CD1c-positive myeloid dendritic cell (primary cell): ENCODE results near the gene SMOC2.

Source experiments
- DNase-seq: peaks from one replicate; pipeline ENCODE4 v3.0.0-alpha.2; 2016; ENCODE audit errors: extremely low spot score

SMOC2 gene, protein sequence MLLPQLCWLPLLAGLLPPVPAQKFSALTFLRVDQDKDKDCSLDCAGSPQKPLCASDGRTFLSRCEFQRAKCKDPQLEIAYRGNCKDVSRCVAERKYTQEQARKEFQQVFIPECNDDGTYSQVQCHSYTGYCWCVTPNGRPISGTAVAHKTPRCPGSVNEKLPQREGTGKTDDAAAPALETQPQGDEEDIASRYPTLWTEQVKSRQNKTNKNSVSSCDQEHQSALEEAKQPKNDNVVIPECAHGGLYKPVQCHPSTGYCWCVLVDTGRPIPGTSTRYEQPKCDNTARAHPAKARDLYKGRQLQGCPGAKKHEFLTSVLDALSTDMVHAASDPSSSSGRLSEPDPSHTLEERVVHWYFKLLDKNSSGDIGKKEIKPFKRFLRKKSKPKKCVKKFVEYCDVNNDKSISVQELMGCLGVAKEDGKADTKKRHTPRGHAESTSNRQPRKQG

DNA sequence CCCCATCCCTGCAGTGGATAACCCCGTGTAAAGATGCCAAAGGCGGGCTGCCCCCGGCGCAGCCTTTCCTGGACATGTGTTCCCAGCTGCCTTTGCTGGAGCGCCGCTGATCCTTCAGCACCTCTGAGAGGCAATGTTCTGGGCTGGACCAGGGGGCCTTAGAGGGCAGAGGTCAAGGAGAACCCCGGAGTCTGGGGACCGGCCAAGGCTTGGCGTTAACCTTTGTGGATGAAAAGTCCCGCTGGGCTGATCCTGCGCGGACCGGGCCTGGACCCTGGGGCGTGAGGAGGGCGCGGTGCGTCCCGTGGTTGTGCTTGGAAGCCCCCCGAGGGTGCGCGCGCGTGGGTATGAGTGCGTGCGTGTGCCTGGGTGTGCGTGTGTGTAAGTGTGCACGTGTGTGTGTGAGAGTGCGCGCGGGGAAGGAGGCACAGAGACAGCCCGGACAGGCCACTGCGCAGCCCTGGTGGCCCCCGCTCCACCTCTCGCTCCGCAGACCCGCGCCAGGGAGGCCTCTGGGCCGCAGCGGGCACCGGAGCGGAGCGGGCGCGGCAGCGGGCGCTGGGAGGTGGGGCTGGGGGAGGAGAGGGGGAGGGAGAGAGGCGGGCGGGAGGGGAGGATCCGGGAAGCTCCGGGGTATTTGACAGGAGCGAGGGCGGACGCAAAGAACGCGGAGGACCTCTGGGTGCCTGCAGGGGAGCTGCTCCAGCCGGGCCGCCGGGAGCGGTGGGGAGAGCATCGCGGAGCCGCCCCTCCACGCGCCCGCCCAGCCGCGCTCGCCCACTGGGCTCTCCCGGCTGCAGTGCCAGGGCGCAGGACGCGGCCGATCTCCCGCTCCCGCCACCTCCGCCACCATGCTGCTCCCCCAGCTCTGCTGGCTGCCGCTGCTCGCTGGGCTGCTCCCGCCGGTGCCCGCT, at the start of gene SMOC2:
Gene SMOC2 (plus strand): TSS at position 665 of the 914 bp plus-strand sequence. CDS start 187 bp downstream, at position 852.
- DNase-seq: no peak

DNA sequence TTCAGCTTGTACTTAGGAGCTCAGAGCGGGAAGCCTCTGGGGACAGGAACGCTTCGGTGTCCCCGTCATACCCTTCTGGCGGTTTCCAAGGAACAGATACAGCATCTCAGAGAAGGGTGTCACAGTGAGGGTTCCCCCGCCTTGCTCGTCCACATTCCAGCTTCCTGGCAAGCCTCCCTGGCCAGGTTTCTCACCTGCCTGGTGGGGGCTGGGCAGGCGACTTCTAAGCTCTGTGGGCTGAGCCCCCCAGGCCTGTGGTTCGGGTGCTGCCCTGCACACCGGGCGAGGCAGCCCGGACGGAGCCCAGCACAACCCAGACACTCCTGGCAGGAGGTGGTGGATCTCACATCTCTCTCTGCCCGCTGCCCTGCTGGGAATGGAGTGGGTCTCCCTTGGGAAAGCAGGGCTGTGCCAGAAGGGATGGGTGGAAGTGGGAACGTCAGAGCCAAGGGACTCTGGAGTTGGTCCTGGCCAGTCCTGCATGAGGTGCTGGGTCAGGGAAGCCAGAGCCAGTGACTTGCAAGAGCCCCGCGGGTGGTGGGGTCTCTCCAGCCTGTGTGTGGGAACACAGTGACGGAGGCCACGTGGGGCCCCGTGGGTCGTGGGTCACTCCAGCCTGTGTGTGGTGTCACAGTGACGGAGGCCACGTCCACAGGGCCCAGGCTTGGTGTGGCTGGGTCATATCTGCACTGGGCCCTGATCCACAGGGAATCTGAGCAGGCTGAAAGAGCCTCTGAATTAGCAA, 47.7 kb upstream of the SMOC2 start:
- DNase-seq: no peak

DNA sequence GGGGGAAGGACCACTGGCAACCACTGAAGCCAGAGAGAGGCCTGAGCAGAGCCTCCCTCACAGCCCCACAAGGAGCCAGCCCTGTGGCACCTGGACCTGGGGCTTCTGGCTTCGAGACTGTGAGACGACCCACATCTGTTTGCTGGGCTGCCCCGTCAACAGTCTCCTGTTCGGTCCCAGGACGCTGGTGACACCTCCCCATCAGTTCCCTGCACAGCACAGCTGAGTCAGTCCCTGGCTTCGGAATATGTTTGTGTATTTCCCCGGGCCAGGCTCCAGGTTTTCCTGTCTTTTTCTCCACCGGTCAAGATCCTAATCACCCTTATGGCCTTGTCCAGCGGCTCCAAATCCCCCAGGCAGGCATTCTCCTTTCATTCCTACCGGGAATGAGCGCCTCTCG, 46.4 kb upstream of the SMOC2 start:
- no peak for DNase-seq

DNA sequence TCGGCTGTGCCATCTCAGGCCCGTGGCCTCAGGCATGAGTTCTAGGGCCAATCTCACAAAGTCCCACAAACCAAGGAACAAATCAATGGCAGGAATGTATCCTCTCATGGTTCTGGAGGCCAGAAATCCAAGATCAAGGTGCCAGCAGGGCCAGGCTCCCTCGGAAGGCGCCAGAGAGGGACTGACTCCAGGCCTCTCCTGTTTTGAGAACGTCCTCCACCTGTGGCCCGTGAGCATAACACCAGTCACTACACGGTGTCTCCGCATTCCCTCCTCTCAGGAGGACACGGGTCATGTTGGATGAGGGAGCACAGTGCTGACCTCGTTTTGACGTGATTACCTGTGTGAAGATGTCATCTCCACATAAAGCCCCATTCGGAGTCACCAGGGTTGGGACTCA, 45.0 kb upstream of the SMOC2 start:
- no peak for DNase-seq

DNA sequence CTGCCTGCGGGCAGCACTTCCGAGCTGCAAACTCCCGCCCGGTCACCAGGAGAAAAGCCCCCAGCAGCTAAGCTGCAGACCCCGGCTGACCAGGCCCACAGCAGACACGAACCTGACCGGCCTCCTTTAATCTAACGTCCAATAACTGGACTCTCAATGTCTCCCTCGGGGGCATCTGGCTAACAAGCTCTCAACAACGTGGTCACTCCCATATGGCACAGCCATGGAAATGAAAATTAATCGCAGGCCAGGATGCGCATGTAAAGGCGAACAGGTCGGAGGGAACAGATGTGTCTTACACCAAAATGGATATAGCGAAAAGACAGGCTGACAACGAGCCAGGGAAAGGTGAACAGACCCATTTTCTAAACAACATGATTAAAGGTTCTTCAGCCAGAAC, 44.4 kb upstream of the SMOC2 start:
- no peak for DNase-seq

DNA sequence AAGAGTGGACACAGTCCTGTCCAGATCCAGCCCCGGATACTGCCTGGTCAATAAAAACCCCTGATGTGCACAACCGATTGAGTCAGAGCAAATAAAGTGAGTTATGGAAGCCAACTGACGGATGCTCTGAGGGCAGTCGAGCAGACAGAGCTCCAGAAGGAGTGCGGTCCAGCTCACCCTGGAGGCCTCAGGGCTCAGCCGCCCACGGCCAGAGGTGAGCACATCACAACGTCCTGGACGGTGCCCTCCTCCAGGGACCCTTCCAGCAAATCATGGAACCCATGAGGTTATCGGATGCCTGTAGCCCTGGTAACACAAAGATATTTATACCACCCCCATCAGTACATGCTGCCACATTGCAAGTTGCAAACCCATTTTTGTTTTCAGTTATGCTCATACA, 44.0 kb upstream of the SMOC2 start:
- no peak for DNase-seq

DNA sequence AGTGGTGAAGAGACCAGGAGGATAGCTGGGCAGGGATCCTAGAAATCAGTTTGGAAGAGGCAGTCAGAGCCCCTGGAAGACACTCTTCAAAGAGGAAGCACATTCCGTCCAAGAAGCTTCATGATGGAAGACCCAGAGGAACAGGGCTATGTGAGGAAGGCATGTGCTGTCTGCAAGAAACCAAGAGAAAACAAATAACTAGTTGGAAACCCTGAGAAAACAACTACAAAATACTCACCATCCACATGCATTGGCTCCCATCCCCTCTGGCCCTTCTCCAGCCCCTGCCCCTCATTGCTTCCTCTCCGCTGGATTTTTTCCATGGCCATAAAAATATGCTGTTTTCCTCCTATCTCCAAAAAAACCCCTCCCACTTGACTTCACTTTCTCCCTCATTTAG, 40.9 kb upstream of the SMOC2 start:
- no peak for DNase-seq

DNA sequence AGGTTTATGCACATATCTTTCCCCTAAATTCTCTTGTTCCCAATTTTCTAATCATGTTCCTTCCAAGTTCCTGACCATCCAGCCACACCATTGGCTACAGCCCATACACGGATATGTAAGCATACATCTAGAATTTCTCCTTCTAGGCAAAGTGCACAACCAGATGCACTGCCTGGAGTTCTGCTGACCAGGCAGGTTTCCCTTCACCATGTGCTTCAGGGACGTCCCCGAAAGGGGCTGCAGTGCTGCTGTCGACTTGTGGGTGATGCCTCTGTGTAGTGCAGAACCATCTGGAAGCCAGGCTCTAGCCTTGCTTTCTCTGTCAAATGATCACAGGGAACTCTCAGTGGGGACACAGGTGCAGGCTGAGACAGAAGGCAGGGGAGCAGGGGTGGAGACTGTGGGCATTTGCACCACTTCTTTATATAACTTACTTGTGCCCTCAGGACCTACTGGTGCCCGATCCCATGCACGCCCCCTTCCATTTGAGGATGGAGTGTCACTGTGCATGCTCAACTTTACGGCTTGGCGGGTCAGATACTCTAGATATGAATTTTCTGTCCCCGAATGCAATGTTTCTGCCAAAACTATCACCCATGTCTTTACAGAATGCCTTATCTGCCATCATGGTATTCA, 37.5 kb upstream of the SMOC2 start:
- DNase-seq: no peak

DNA sequence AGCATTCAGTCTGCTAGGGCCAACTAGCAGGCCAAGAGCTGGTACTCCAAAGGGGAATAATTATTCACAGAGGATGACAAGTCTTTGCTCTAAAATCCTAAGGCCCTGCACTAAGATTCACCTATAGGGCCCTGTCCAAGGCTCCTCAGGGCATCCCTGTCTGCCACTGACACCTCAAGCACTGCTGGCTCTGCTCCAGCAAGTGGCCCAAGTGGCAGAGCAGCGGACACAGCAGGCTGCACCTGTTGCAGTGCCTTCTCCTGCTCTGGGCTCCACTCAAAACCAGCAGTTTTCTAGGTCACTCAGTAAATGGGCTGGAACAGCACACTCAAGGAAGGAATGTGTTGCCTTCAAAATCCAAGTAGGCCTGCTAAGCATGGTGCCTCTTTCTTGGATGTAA, 36.4 kb upstream of the SMOC2 start:
- no peak for DNase-seq

DNA sequence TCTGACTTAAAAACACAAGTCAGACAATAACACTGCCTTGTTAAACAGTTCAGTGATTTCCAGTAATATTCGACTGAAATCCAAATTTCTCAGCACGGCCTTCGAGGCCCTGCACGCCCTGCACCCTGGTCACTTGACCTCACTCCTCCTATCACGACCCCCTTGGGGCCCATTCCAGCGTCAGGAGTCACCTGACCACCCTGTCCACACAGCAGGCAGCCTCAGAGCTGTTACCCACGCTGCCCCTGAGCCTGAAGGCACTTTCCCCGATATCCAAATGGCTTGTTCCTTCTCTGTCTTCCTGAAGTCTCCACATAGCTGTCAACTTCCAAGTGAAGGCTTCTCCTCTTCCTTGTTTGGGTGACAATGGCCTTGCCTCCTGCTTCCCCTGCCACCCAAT, 33.1 kb upstream of the SMOC2 start:
- no peak for DNase-seq

DNA sequence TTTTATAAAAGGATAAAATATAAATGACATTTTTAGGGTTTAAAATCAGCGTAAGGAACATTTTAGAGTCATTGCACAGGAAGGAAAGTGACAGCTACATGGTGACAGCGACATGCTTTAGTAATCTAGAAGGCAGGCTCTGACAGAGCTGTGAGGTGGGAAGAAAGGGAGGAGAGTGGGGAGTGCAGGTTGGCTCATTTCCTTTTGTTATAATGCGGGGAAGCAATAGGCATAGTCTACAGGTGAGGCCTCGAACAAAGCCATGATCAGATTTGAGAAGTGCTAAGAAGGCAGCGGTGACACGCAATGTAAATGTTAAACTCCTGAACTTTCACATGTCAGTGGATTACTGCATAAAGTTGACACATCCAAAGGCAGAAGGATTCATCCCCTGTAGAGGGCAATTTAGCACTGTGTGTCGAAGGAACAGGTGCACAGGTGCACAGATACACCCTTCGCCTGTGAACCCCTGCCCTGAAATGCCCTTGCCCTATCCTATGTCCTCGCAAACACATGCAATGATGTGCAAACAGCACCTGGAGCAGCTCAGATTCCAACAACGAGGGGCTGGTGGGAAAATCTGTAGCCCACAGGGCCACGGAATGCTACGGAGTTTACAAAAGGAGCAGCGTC, 32.4 kb upstream of the SMOC2 start:
- DNase-seq: no peak

DNA sequence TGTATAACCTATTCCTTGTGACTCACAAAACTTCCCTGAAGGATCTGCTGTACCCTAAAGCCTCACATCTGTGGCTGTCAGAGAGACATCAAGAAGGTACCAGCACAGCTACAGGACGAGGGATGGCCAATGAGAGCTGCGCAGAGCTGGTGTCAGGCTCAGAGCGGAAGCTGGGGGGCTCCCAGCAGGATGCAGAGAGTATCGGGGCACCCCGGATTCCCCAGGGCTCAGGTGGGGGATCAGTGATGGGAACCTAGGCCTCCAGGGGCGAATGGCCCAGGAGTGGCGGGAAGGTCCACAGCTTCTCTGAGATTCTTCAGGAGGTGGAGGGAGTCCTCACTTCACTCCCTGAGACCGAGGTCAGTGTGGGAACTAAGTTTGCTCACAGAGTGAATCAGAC, 30.9 kb upstream of the SMOC2 start:
- DNase-seq: no peak

DNA sequence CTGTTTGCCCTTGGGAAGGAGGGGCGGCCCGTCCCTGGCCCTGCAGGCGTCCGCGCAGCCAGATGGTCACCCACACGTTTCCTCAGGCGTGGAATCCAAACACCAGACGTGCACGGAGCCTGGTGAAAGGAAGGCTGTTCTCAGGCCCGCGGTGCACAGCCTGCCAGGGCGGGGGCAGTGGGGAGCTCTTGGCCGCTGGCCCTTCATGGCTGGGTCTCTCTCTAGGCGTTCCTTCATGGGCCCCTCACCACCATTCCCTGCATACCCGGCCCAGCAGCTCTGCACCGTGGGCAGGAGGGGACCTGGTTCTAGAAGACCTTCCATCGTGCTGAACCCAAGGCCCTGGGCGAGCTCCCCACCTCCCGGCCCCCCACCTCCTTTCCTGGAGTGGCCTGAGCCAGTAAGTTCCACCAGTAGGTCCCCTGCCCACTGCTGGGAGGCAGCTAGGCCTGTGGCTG, 30.4 kb upstream of the SMOC2 start:
- DNase-seq: no peak

DNA sequence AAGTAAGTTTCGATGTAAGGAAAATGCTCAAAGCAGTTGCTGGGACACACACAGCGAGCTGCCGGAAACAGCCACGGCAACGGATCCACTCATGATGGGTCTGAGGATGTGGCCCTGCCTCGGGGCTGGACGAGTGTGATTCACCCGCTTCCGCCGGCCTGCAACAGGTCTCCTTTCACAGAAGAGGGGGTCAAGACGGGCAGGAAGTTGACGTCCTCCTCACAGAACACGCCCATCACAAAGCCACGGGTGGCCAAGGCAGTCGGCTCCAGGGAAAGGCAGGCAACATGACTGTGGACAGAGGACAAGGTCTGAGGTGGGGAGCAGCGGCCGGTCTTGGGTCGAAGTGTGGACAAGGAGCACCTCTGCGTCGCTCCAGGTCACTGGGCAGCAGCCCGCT, 29.9 kb upstream of the SMOC2 start:
- no peak for DNase-seq

DNA sequence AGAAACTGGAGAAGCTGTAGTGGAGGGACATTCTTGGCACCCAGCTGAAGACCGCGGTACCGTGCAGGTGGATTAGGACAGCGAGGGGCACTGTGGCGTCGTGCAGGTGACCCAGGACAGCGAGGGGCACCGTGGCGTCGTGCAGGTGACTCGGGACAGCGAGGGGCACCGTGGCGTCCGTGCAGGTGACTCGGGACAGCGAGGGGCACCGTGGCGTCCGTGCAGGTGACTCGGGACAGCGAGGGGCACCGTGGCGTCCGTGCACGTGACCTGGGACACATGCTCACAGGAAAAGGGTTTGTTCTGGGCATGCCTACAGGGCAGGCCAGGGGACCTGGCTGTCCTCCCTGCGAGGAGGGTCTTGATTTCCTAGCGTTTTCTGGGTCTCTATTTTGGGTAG, 29.2 kb upstream of the SMOC2 start:
- DNase-seq: no peak

DNA sequence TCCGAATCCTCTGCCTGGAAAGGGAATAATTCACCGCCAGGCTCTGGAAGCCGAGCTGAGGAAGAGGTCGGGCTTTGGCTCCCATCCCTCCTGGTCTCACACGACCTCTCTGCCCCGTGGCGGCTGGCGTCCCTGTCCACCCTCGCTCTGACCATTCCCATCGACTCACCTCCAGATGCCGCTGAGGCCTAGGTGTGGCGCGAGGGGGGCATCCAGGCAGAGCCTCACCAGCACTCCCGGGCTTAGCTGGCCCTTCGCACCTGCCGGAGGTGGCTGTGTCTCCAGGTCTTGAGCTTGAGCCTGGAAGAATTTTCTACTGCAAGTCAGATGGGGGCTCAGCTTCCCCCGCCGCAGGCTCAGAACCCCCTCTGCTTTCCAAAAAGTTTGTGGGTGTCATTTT, 28.5 kb upstream of the SMOC2 start:
- DNase-seq: no peak

DNA sequence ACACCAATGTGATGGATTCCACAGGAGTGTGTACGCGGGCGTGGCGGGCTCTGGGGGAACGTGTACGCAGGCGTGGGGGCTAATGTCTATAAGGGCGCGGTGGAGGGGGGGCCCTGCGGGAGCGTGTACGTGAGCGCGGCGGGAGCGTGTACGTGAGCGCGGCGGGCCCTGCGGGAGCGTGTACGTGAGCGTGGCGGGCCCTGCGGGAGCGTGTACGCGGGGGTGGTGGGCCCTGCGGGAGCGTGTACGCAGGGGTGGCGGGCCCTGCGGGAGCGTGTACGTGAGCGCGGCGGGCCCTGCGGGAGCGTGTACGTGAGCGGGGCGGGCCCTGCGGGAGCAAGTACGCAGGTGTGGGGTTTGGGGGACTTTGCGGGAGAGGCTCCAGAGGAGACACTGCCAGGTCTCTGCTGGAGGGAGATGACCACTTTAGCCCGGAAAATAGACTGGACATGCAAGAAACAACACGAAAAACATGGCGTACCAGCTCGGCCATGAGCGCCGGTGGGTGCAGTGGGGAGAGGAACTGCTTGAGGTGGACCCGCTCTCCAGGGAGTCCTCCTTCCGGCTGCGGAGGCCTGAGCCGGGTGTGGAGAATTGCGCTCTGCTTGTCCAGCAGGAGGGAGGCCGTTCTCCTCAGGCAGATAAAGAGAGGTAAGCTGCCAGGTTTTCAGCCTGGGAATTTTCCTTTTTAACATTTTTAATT, 27.8 kb upstream of the SMOC2 start:
- no peak for DNase-seq

DNA sequence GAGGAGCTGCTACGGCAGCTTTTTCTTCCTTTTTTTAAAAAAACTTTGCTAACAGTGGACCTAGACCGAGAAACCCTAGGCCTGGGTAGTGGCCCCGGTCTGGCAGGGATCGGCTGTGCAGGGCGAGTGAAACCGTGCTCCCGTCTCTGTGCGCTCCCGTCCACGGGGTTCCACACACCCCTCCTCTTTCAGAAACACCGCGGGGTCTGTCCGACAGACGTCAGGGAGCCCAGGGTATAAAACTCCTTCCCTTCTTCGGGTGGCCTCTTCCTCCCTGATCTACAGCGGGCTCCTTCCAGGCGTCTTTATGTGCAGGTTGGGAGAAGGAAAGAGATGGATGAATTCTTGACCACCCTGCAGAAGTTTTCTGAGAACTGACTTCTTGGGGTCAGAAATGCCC, 27.1 kb upstream of the SMOC2 start:
- no peak for DNase-seq

DNA sequence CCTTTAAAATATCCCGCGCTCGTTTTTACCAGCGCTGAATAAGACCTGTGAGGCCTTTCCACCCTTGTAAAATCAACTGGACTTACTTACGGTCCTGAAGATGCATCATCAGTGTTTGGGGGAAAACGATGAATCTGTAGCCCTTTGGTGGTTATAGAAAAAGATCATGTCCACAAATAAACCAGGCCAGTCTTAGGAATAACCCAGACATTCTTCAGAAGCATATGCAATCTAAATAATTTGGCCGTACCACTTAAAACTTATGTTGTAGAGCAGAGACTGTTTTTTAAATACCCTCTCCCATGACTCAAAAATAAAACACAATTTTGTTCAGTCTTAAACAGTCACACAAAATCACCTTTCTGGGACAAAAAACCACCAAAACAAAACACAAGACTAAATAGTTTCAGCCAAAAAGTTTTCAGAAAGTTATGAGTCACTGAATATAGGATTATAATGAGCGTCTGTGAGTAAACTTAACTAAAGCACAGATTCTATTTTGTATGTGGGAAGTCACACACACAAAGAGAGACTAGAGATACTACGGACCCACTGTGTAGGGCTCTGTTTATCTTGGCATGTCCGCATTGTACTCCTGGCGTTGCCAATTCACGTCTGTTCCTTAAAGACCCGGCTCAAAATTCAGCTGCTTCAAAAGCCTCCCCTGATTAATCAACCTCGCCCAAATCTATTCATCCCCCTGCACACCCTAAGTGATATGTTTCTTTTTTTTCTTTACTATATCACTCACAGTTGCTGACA, 26.5 kb upstream of the SMOC2 start:
- no peak for DNase-seq
